ENCODE results near the gene ELF2.
A peak's percentile ranks its signal among the peaks of the same experiment; 100 is the strongest.

GRCh38 chr4:139177869-139178619 lies 1.0 kb upstream of the ELF2 start:
- TF ChIP-seq SIN3A (conservative IDR thresholded peaks at IDR 0.05 in 1 of 2, IDR thresholded peaks at IDR 0.05 in 1 of 2; ENCODE audit: low read depth in 1 of 2, low read length in 2 of 2), result peak; percentile 38 to 67; a peak in 2 of 4 replicates
- TF ChIP-seq CTCF (IDR thresholded peaks at IDR 0.05; ENCODE audit: control extremely low read depth in 1 of 3, insufficient read depth in 1 of 3, low read depth in 1 of 3, low read length in 3 of 3), result 0 out of 4 replicates have a peak, but pooled peaks of 1 of the 3 experiments have one; percentile 0
- TF ChIP-seq EP300 (IDR thresholded peaks at IDR 0.05; ENCODE audit: borderline replicate concordance in 1 of 2, low read depth in 2 of 2, low read length in 2 of 2), result no peak
- peak; percentile 51; the same call in 1 of the 2 replicates for TF ChIP-seq POLR2AphosphoS5 (IDR thresholded peaks at IDR 0.05; ENCODE audit: low read depth, low read length)
- no peak for TF ChIP-seq SRF (IDR thresholded peaks at IDR 0.05; ENCODE audit: low read depth, low read length)
- TF ChIP-seq MAX (IDR thresholded peaks at IDR 0.05), result peak; percentile 73
- no peak for TF ChIP-seq GABPA (IDR thresholded peaks at IDR 0.05; ENCODE audit: borderline replicate concordance, insufficient read depth, low read length)
- TF ChIP-seq ATF3 (IDR thresholded peaks at IDR 0.05; ENCODE audit: insufficient read depth, low read depth, low read length), result no peak
- peak in 1 of 2 experiments; percentile 52; a peak in 2 of 3 replicates for TF ChIP-seq POLR2A (IDR thresholded peaks at IDR 0.05; ENCODE audit: control extremely low read depth in 1 of 2, low read depth in 2 of 2, low read length in 2 of 2)
- TF ChIP-seq ZNF274 (IDR thresholded peaks at IDR 0.05; ENCODE audit: borderline replicate concordance, extremely low read depth, low read length), result no peak
- TF ChIP-seq TCF12 (IDR thresholded peaks at IDR 0.05; ENCODE audit: low read depth, low read length), result no peak
- TF ChIP-seq E2F6 (IDR thresholded peaks at IDR 0.05), result no peak
